GM18511 (cell line): ENCODE measurements around the gene PPP2R5E.
A peak's percentile ranks its signal among the peaks of the same experiment; 100 is the strongest.
"Not testable (repeated sequence)": the region's sequence is repeated elsewhere in the genome, so short reads cannot be mapped to it uniquely, and the experiment has no call there.

Source experiments
- ATAC-seq: cut with Tn5 transposase; IDR thresholded peaks from one replicate; pipeline ENCODE4 v1.9.1; 2021; ENCODE audit warnings: mild to moderate bottlenecking, moderate library complexity; ENCODE audit not compliant: unreplicated experiment

PPP2R5E gene

GRCh38 chr14:63543000-63543825 lies at the start of gene PPP2R5E:
PPP2R5E (minus strand) TSS chr14:63543377; CDS start chr14:63539685, 3,692 bp downstream.
- peak; percentile 95 for ATAC-seq

DNA sequence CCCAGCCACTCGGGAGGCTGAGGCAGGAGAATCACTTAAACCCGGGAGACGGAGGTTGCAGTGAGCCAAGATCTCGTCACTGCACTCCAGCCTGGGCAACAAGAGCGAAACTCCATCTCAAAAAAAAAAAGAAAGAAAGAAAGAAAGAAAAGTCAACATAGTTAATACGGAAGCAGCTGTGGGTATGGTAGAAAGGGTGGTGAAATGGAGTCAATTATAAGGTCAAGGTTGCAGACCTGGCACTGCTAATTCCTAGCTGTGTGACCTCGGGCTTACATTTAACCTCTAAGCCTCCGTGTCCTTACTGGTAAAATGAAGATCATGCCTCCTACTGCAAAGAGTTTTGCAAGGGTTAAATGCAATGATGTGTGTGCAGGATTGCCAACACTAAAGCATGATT lies 39.9 kb upstream of the PPP2R5E start:
- not testable (repeated sequence) for ATAC-seq

- no peak for ATAC-seq
Observed at GRCh38 chr14:63581491-63581890, 38.3 kb upstream of the PPP2R5E start.

- ATAC-seq: no peak
Observed at GRCh38 chr14:63578300-63578699, 35.1 kb upstream of the PPP2R5E start.

DNA sequence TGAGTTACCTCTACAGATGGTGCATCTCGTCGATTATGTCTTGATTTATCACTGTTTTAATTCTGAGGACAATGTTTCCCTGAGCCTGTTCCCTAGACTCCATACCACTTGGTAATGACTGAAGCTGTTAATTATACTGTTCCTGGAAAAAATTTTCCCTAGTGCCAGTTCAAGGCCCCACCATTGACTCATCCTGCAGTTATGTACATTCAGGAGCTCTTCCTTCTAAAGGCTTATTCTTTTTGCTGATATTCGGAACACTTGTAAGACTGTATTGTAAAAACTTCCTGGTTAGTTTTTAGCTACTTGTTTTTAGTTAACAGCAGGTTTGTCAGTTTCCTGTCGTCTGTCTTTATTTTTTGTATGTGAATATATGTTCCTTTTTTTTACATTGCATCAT lies 30.4 kb upstream of the PPP2R5E start:
- ATAC-seq: no peak

GRCh38 chr14:63565448-63565847 lies 22.3 kb upstream of the PPP2R5E start:
- no peak for ATAC-seq

DNA sequence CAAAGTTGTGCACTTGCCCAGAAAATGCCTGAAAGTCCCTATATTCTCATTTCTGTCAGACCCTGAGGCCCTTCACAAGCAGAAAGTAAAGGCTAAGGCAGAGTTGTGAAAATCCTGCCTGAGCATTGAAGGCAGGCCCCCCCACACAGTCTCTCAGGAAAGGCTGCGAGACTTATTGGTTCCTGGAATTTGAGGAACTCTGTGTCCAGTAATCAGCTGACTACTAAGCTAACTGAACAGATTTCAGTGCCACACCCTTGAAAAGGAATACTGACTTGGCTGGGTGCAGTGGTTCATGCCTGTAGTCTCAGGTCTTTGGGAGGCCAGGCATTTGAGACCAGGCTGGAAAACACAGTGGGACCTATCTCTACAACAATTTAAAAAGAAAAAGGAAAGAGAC lies 21.1 kb upstream of the PPP2R5E start:
- ATAC-seq: no peak

DNA sequence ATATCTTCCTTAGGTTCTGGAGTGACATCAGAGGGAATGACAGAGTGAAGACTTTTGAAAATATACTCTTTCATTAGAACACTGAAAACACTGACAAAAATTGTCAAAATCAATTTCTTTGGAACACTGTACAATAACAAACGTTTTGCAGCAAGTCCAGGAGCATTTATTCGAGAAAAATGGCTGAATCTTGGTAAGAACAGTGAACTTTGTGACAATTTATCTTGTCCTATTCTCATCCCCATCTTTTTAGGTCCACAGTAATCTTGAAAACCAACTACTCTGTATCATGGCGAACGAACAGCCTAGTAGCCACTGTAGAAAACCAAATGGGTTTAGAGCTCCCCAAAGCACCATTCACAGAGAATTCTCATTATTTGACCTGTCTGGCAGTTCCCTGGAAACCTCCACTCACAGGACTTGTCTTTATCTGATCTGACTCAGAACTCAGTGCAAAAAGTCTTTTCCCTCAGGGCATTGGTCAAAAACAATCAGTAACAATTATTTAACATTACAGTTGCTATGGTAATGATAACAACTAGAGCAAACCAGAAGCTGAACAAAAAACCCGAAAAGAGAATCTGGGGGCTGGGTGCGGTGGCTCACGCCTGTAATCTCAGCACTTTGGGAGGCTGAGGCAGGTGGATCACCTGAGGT lies 20.3 kb upstream of the PPP2R5E start:
- ATAC-seq: no peak

GRCh38 chr14:63562405-63562804 lies 19.2 kb upstream of the PPP2R5E start:
- ATAC-seq: no peak

- no peak for ATAC-seq
Observed at GRCh38 chr14:63555572-63555971, 12.4 kb upstream of the PPP2R5E start.

DNA sequence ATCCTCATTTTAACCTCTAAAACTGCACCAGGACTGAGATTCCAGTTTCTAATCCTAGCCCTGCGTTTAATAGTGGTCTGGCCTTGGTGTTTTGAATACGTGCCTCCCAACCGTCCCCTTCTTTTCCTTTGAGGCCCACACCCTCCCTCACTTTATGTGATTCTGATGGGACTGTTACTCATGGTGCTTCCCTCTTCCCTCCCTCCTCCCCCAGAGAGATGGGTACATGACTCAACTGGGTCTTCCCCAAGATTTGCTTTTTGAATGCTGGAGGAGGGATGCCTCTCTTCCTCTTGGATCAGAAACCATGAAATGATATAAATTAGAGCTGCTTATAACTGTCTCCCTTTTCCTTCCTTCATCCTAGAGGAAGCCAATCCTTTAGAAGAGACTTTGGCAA lies 8.2 kb upstream of the PPP2R5E start:
- no peak for ATAC-seq

GRCh38 chr14:63547798-63548335 lies 4.7 kb upstream of the PPP2R5E start:
- no peak for ATAC-seq

DNA sequence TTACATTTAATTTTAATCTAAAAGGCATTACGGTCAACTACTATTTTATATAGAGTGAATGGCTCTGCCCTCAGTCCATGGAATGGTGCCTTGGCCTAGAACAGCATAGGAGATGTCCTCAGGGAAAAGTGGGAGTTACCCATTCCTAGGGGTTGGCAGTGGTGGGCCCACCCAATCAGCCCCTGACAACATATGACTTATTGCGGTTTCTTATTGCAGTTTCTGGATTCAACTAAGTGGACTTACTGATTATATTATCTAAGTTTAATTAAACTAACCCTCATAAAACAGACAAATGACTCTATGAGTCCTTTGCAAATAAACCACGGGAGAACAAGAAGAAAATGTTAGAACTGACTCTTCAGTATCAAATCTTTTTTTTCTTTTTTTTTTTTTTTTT lies 2.3 kb upstream of the PPP2R5E start:
- ATAC-seq: no peak

DNA sequence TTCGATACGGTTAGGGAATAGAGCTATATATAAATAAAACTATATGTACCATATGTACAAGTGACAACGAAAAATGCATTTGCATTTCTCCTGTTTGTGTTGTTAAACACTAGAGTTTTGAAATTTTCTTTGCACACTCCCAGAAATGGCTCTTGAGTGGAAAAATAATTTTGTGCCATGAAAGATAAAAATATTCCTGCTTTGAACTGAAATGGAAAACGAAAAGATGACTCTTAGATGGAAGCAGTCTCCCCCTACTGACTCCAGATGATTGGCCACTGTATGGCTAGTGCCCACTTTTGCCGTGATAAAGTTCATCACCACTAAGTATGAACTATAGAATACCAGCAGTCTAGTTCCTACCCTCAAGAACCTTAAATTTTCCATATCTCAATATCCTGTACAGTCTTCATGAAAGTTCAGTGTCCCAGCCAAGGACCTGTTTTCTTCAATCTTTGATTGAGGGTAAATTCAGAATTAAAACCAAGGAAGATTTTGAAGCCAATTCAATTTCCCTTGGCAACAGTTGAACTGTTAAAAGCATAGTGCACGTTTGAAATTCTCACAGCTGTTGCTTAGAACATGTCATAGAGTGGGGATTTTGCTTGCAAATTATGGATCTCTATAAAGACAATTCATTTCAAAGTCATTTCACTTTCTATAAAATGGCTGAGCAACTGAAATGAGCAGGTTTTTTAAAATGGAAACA lies 1.6 kb upstream of the PPP2R5E start:
- ATAC-seq: no peak

GRCh38 chr14:63543826-63544406 lies 739 bp upstream of the PPP2R5E start:
- ATAC-seq: peak; percentile 31

GRCh38 chr14:63542231-63542999 lies 762 bp downstream of the PPP2R5E start:
- ATAC-seq: peak; percentile 6

GRCh38 chr14:63535918-63536317 lies 7.3 kb downstream of the PPP2R5E start:
- no peak for ATAC-seq

- ATAC-seq: no peak
Observed at GRCh38 chr14:63533474-63533873, 9.7 kb downstream of the PPP2R5E start.

GRCh38 chr14:63524537-63525155 lies 18.5 kb downstream of the PPP2R5E start:
- no peak for ATAC-seq
